SK-N-MC (cell line): Measurements from ENCODE around the gene DALRD3.

Experiments
- EZH2 ChIP-seq: fragments of 200-600 bp; sonication (generic); IDR thresholded peaks from one replicate; pipeline ENCODE4 v1.6.1; 2017; ENCODE audit warnings: antibody characterized with exemption
- POLR2AphosphoS5 ChIP-seq: IDR thresholded peaks from 2 replicates; pipeline ENCODE4 v1.6.1; 2012; ENCODE audit warnings: mild to moderate bottlenecking, low read depth, low read length, borderline replicate concordance

DNA sequence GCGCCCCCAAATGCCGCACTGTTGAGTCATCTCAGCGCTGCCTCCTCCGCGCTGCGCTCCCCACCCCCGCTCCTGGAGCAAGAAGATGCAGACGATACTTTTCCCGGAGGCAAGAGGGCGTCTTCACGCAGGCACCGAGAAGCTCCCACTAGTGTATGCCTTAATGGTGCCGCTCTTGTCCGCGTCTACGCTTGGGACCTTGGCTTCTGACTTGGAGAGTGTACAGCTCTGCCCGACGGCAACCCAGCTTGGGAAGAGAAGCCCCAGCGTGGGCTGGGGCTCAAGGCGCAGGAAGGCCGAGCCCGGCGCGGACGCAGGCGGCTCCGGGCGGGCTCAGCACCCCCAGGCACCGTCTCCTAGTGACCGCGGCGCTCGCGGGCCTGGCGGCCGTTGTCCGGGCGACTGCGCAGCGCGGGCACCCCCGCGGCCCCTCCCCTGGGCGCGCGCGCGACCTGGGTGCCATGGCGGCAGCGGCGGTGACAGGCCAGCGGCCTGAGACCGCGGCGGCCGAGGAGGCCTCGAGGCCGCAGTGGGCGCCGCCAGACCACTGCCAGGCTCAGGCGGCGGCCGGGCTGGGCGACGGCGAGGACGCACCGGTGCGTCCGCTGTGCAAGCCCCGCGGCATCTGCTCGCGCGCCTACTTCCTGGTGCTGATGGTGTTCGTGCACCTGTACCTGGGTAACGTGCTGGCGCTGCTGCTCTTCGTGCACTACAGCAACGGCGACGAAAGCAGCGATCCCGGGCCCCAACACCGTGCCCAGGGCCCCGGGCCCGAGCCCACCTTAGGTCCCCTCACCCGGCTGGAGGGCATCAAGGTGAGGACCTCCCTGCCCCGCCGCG lies 28.4 kb downstream of the DALRD3 start, which contains the start of gene P4HTM:
- no peak for TF ChIP-seq POLR2AphosphoS5
- no peak for TF ChIP-seq EZH2
